H1 (cell line): ENCODE results near the gene PRDX5. TPM values are rescaled to one million over a fixed set of nuclear protein-coding genes. Genes with fewer than 3 reads are reported as not detected.

Experiments
- NRF1 ChIP-seq: IDR thresholded peaks from 2 replicates; pipeline ENCODE4 v1.6.1; 2011; ENCODE audit warnings: mild to moderate bottlenecking, low read depth, low read length, improper control_type of control experiment
- SP4 ChIP-seq: IDR thresholded peaks from 2 replicates; pipeline ENCODE4 v1.6.1; 2012; ENCODE audit warnings: low read length, inconsistent platforms
- polyA plus RNA-seq, 7 experiments: library from polyadenylated mRNA; depleted of rRNA in 3 of 7; stranded (reverse) in 5 of 7; unstranded in 2 of 7; fragments of >200 nt in 5 of 7; fragments of 200-250 nt in 2 of 7; gene quantifications; 1 replicate in 5 of 7; 2 replicates in 1 of 7; 4 replicates in 1 of 7; pipeline versions ENCODE4 v1.2.1 to v1.2.3, GENCODE V29; 2011 to 2013; ENCODE audit warnings: missing spikeins in 2 of 7, mixed read lengths in 2 of 7
- total RNA-seq: library from RNA; stranded (reverse); fragmentation: NEBNext Ultra II Directional; extraction: Animal tissue kit (Norgen Biotek cat#: 25700); gene quantifications from 2 replicates; pipeline ENCODE4 v1.2.1, GENCODE V29; 2021

The PRDX5 gene
- total and polyA plus RNA-seq, 2 of the 8 experiments (the other 6 are each of a cell fraction or from before 2014, with no cell fraction given) = 201 to 582 TPM

- TF ChIP-seq SP4 (no peak), NRF1 (no peak)
Observed at GRCh38 chr11:64353715-64354506, 36.0 kb downstream of the PRDX5 start (continued).
